OCI-LY7 (cell line): ENCODE results near the gene IGFLR1. TPM values are rescaled to one million over a fixed set of nuclear protein-coding genes. Genes with fewer than 3 reads are reported as not detected.

Experiments used
- BruUV-seq: library from RNA; stranded (reverse); fragments of 400-500 nt; replicated peaks from 2 replicates; lab custom pipeline; 2021; lab: Mats Ljungman, UMichigan
- CTCF ChIA-PET: fragments of 300-600 bp; sonication (Branson Sonifier 250); formaldehyde crosslinking; loops from one replicate; lab custom pipeline; 2022; ENCODE audit warnings: antibody characterized with exemption; ENCODE audit not compliant: unreplicated experiment; lab: Charles Lee
- POLR2A ChIA-PET: fragments of 300-600 bp; sonication (Branson Sonifier 250); formaldehyde crosslinking; loops from one replicate; lab custom pipeline; 2022; ENCODE audit warnings: antibody characterized with exemption; lab: Charles Lee
- DNase-seq: peaks from one replicate; pipeline ENCODE4 v3.0.0-alpha.2; 2015; ENCODE audit warnings: low spot score
- H2AFZ ChIP-seq: fragments of 200-600 bp; sonication (generic), shearing (Covaris generic); 2 replicates; pipeline ENCODE4 v1.6.1; 2014; ENCODE audit warnings: mild to moderate bottlenecking, antibody characterized with exemption, low read length, moderate library complexity
- H3K27ac ChIP-seq: fragments of 200-600 bp; sonication (generic); 2 replicates; pipeline ENCODE4 v1.5.1; 2014; ENCODE audit warnings: mixed run types, low read depth, mild to moderate bottlenecking, moderate library complexity, low read length, inconsistent platforms; ENCODE audit not compliant: poor library complexity, severe bottlenecking
- H3K36me3 ChIP-seq: fragments of 200-600 bp; sonication (generic); 2 replicates; pipeline ENCODE4 v1.6.1; 2014; ENCODE audit warnings: mild to moderate bottlenecking, antibody characterized with exemption, low read length, moderate library complexity, mixed read lengths; ENCODE audit not compliant: insufficient read depth
- H3K4me1 ChIP-seq: fragments of 200-600 bp; sonication (generic); 2 replicates; pipeline ENCODE4 v1.5.1; 2014; ENCODE audit warnings: mild to moderate bottlenecking, low read length; ENCODE audit not compliant: insufficient read depth, poor library complexity, severe bottlenecking
- H3K4me2 ChIP-seq: fragments of 200-600 bp; sonication (generic); 2 replicates; pipeline ENCODE4 v1.6.1; 2014; ENCODE audit warnings: mild to moderate bottlenecking, low read length
- H3K4me3 ChIP-seq: fragments of 200-600 bp; sonication (generic); 2 replicates; pipeline ENCODE4 v1.5.1; 2014; ENCODE audit warnings: mild to moderate bottlenecking, low read depth, low read length; ENCODE audit not compliant: poor library complexity, severe bottlenecking
- H3K79me2 ChIP-seq: fragments of 200-600 bp; sonication (generic); 2 replicates; pipeline ENCODE4 v1.6.1; 2016; ENCODE audit warnings: low read depth, mild to moderate bottlenecking, low read length, moderate library complexity, mixed read lengths; ENCODE audit not compliant: insufficient read depth
- H3K9me2 ChIP-seq: fragments of 200-600 bp; sonication (generic); 2 replicates; pipeline ENCODE4 v1.6.1; 2016; ENCODE audit warnings: mild to moderate bottlenecking, low read length, mixed read lengths; ENCODE audit not compliant: insufficient read depth
- H3K9me3 ChIP-seq: fragments of 200-600 bp; sonication (generic); 2 replicates; pipeline ENCODE4 v1.6.1; 2014; ENCODE audit warnings: mild to moderate bottlenecking, mixed run types, low read length, mixed read lengths
- H4K20me1 ChIP-seq: fragments of 200-600 bp; sonication (generic); 2 replicates; pipeline ENCODE4 v1.6.1; 2014; ENCODE audit warnings: mild to moderate bottlenecking, antibody characterized with exemption, low read length, moderate library complexity, mixed read lengths; ENCODE audit not compliant: insufficient read depth
- EZH2phosphoT487 ChIP-seq: fragments of 200-600 bp; sonication (generic); IDR thresholded peaks from 2 replicates; pipeline ENCODE4 v1.6.1; 2018; ENCODE audit warnings: low read depth, borderline replicate concordance, mild to moderate bottlenecking, mixed run types, antibody characterized with exemption, low read length, moderate library complexity, mixed read lengths
- intact Hi-C: fragments of 100-400 bp; cut with micrococcal nuclease; formaldehyde crosslinking; loops from one replicate; pipeline ENCODE4 v1.10.0; 2022; ENCODE audit not compliant: unreplicated experiment
- total RNA-seq, 2 experiments: library from RNA; depleted of rRNA in 1 of 2; stranded (reverse); fragments of >200 nt in 1 of 2; shearing (Covaris generic) in 1 of 2; gene quantifications; 2 replicates each; pipeline ENCODE4 v1.2.3, GENCODE V29; 2014 to 2022
- TF ChIP-seq, protein P1 (sequence below): fragments of 200-600 bp; sonication (generic); conservative IDR thresholded peaks from 2 replicates; pipeline ENCODE4 v1.5.1; 2014; ENCODE audit warnings: mild to moderate bottlenecking, antibody characterized with exemption, low read length, moderate library complexity, mixed read lengths

IGFLR1 gene
- total RNA-seq, 2 experiments from 2014 or later = 8.5 to 18.3 TPM

DNA sequence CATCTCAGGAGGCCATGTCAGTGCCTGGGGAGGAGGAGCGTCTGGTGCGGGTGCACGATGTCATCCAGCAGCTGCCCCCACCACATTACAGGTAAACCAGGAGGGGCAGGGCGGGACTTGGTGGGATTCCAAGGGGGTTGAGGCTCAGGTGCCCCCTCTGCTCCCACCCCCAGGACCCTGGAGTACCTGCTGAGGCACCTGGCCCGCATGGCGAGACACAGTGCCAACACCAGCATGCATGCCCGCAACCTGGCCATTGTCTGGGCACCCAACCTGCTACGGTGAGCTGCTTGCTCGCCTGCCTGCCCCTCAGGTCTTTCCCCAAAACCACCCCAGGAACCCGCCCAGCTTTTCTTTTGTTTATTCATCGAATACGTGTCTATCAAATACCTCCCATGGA is 40.3 kb upstream of the IGFLR1 start:
- no peaks in the 10 kb centered on the region for H3K9me3 ChIP-seq
- H3K4me3 ChIP-seq = no peak overlapping the region
- no peaks in the 10 kb centered on the region for H4K20me1 ChIP-seq
- H2AFZ ChIP-seq = no peak overlapping the region
- no peak overlapping the region for H3K27ac ChIP-seq
- TF ChIP-seq, protein P1, sequence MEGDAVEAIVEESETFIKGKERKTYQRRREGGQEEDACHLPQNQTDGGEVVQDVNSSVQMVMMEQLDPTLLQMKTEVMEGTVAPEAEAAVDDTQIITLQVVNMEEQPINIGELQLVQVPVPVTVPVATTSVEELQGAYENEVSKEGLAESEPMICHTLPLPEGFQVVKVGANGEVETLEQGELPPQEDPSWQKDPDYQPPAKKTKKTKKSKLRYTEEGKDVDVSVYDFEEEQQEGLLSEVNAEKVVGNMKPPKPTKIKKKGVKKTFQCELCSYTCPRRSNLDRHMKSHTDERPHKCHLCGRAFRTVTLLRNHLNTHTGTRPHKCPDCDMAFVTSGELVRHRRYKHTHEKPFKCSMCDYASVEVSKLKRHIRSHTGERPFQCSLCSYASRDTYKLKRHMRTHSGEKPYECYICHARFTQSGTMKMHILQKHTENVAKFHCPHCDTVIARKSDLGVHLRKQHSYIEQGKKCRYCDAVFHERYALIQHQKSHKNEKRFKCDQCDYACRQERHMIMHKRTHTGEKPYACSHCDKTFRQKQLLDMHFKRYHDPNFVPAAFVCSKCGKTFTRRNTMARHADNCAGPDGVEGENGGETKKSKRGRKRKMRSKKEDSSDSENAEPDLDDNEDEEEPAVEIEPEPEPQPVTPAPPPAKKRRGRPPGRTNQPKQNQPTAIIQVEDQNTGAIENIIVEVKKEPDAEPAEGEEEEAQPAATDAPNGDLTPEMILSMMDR = no peak
- intact Hi-C loops = no loop called here
- H3K9me2 ChIP-seq = no peaks in the 10 kb centered on the region
- DNase-seq = no peak
- H3K79me2 ChIP-seq = no peaks in the 10 kb centered on the region
- no TSS peak for BruUV-seq
- peaks cover 5% of the 10 kb centered on the region; the same call in 1 of the 2 replicates for H3K36me3 ChIP-seq
- H3K4me1 ChIP-seq = no peaks in the 10 kb centered on the region
- no peak overlapping the region for H3K4me2 ChIP-seq
- CTCF ChIA-PET = interaction anchor here (0.6 kb wide), 1 partner anchor 288 kb away, joined by 3 read pairs; no protein-coding TSS in a partner anchor
- POLR2A ChIA-PET = no interaction called here

DNA sequence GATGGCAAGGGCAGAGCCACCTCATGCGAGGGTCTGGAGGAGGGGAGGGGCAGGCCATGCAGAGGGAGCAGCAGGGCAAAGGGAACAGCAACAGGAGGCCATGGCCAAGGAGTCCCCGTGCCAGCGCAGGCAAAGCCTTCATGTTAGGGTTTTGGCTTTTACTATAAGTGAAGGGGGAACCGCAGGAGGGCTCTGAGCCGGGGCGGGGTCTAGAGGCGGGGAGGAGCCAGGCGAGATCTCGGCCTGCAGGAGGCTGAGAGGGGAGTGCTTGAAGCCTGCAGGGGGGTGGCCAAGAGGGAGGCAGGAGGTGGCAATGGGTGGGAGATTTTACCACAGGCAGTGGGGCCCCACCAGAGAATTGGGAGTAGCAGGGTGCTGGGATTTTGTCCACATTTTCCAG is 39.4 kb upstream of the IGFLR1 start:
- intact Hi-C loops = no loop called here
- Histone ChIP-seq H3K4me3 (no peak overlapping the region), H3K36me3 (peaks cover 5% of the 10 kb centered on the region; the same call in 1 of the 2 replicates), H2AFZ (no peak overlapping the region), H3K9me3 (no peaks in the 10 kb centered on the region), H3K4me2 (no peak overlapping the region), H3K4me1 (peaks cover 3% of the 10 kb centered on the region), H3K27ac (no peak overlapping the region), H4K20me1 (no peaks in the 10 kb centered on the region), H3K79me2 (no peaks in the 10 kb centered on the region), H3K9me2 (no peaks in the 10 kb centered on the region)
- no TSS peak for BruUV-seq
- no peak for DNase-seq
- no peak for TF ChIP-seq EZH2phosphoT487
- TF ChIP-seq, protein P1 = no peak
- ChIA-PET CTCF (interaction anchor here (0.6 kb wide), 1 partner anchor 287 kb away, joined by 3 read pairs; no protein-coding TSS in a partner anchor), POLR2A (no interaction called here)

DNA sequence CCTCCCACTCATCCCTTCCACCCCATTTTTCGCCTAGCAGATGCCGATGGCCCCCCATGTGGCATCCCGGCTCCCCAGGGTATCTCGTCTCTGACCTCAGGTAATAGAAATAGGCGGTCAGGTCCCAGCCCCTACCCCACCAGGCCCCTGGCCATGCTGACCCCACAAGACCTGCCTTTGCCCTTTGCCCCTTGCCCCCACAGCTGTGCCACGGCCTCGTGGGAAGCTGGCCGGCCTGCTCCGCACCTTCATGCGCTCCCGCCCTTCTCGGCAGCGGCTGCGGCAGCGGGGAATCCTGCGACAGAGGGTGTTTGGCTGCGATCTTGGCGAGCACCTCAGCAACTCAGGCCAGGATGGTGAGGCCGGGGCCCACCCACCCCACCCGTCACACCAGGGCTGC is 38.5 kb upstream of the IGFLR1 start:
- no TSS peak for BruUV-seq
- CTCF ChIA-PET = no interaction called here
- H2AFZ ChIP-seq = no peak overlapping the region

More for the DNA sequence above, 38.5 kb upstream of the IGFLR1 start:
- Histone ChIP-seq H3K36me3 (peaks cover 5% of the 10 kb centered on the region; the same call in 1 of the 2 replicates), H3K9me3 (no peaks in the 10 kb centered on the region), H3K27ac (no peak overlapping the region), H3K4me3 (no peak overlapping the region), H4K20me1 (no peaks in the 10 kb centered on the region), H3K79me2 (no peaks in the 10 kb centered on the region), H3K4me1 (peaks cover 9% of the 10 kb centered on the region), H3K4me2 (no peak overlapping the region), H3K9me2 (no peaks in the 10 kb centered on the region)
- TF ChIP-seq EZH2phosphoT487 = no peak
- TF ChIP-seq, protein P1 = no peak
- POLR2A ChIA-PET = no interaction called here
- no peak for DNase-seq
- intact Hi-C loops = no loop called here
